LHCN-M2 (cell line): Measurements from ENCODE around the gene ZKSCAN3. TPM values are rescaled to one million over a fixed set of nuclear protein-coding genes. Genes with fewer than 3 reads are reported as not detected.
A peak's percentile ranks its signal among the peaks of the same experiment; 100 is the strongest.
"Not testable (repeated sequence)": the region's sequence is repeated elsewhere in the genome, so short reads cannot be mapped to it uniquely, and the experiment has no call there.

Experiments used
- DNase-seq: peaks from one replicate; pipeline ENCODE4 v3.0.0-alpha.2; 2012; ENCODE audit warnings: low read depth
- total RNA-seq: library from RNA; depleted of rRNA; stranded (reverse); fragments of >200 nt; gene quantifications from 2 replicates; pipeline ENCODE4 v1.2.3, GENCODE V29; 2014

ZKSCAN3 gene
- total RNA-seq, 1 experiment from 2014 or later = 4.1 TPM

- no peak for DNase-seq
These were observed 9.2 kb upstream of the ZKSCAN3 start for GRCh38 chr6:28340310-28341095.

GRCh38 chr6:28343898-28344677, 5.7 kb upstream of the ZKSCAN3 start:
- no peak for DNase-seq

GRCh38 chr6:28345201-28345600, 4.5 kb upstream of the ZKSCAN3 start:
- DNase-seq = no peak

GRCh38 chr6:28347119-28347518, 2.6 kb upstream of the ZKSCAN3 start:
- DNase-seq = no peak

GRCh38 chr6:28349344-28349891, 329 bp upstream of the ZKSCAN3 start:
- no peak for DNase-seq

- DNase-seq = no peak
These were observed 1.3 kb downstream of the ZKSCAN3 start for GRCh38 chr6:28351087-28351486.

GRCh38 chr6:28351493-28351925, 1.8 kb downstream of the ZKSCAN3 start:
- DNase-seq = no peak

- peak; percentile 31 for DNase-seq
These were observed 3.6 kb downstream of the ZKSCAN3 start for GRCh38 chr6:28353356-28353755.

- peak; percentile 82 for DNase-seq
These were observed 4.4 kb downstream of the ZKSCAN3 start for GRCh38 chr6:28353981-28354676.

- no peak for DNase-seq
These were observed 5.2 kb downstream of the ZKSCAN3 start for GRCh38 chr6:28354688-28355554.

- DNase-seq = peak; percentile 91
These were observed 6.3 kb downstream of the ZKSCAN3 start for GRCh38 chr6:28355743-28356665.

GRCh38 chr6:28356666-28357020, 6.9 kb downstream of the ZKSCAN3 start:
- DNase-seq = no peak

- no peak for DNase-seq
These were observed 7.3 kb downstream of the ZKSCAN3 start for GRCh38 chr6:28357036-28357435.

GRCh38 chr6:28359562-28359961, 9.8 kb downstream of the ZKSCAN3 start:
- not testable (repeated sequence) for DNase-seq

GRCh38 chr6:28360961-28361360, 11.2 kb downstream of the ZKSCAN3 start:
- no peak for DNase-seq

- not testable (repeated sequence) for DNase-seq
These were observed 15.8 kb downstream of the ZKSCAN3 start for GRCh38 chr6:28365590-28365989.

- DNase-seq = no peak
These were observed 18.8 kb downstream of the ZKSCAN3 start for GRCh38 chr6:28368522-28368921.

GRCh38 chr6:28369463-28369862, 19.7 kb downstream of the ZKSCAN3 start:
- no peak for DNase-seq

GRCh38 chr6:28370440-28370839, 20.7 kb downstream of the ZKSCAN3 start:
- DNase-seq = no peak

GRCh38 chr6:28371280-28371679, 21.5 kb downstream of the ZKSCAN3 start:
- no peak for DNase-seq
